C1 segment of cervical spinal cord (tissue), 14 donors: ENCODE data around the gene EN2.

Source experiments
- DNase-seq, 14 donors: peaks; one replicate each; lab custom pipeline; 2025; lab: John Stamatoyannopoulos, UW

The EN2 gene

DNA sequence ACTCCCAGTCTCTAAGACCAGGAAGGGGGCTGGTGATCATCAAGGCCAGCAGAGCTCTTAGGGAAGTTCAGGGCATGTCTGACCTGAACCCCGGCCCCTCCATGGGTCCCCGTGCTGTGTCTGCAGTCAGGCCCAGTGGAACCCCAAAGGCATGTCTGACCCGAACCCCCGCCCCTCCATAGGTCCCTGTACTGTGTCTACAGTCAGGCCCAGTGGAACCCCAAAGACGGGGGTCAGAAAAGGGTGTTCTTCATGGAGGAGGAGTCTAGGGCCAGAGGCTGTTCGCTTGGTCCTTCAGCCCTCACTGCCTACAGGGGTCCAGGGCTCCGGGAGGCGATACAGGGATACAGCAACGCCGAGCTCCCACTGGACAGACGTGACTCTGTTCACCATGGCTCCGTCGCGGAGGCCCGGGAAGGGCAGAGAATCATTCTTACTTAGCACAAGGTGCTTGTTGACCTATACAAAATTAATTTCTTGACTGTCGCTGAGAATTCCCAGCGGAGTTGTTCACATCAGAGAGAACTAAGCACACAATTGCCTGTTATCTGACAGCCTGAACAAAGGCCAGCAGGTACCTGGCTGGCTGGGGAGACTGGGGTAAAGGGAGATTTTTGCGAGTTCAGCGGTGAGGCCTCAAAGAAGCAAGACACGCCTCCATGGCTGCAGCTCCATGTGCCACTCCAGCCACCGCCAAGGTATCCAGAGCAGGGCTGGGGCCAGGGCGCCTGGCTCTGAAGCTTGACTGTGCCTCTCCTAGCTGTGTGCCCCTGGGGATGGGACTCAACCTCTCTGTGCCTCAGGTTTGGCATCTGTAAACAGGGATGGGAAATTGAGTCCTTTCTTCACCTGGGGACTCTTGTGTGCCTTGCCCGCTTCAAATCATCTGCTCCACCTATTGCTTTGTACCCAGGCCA lies 26.8 kb downstream of the EN2 start:
- no peak for DNase-seq

- no peak for DNase-seq
Measured at GRCh38 chr7:155486783-155487508, 29.0 kb downstream of the EN2 start.

- DNase-seq, result no peak
Measured at GRCh38 chr7:155487509-155488482, 29.9 kb downstream of the EN2 start.

- no peak for DNase-seq
Measured at GRCh38 chr7:155488483-155489127, 30.7 kb downstream of the EN2 start.

DNA sequence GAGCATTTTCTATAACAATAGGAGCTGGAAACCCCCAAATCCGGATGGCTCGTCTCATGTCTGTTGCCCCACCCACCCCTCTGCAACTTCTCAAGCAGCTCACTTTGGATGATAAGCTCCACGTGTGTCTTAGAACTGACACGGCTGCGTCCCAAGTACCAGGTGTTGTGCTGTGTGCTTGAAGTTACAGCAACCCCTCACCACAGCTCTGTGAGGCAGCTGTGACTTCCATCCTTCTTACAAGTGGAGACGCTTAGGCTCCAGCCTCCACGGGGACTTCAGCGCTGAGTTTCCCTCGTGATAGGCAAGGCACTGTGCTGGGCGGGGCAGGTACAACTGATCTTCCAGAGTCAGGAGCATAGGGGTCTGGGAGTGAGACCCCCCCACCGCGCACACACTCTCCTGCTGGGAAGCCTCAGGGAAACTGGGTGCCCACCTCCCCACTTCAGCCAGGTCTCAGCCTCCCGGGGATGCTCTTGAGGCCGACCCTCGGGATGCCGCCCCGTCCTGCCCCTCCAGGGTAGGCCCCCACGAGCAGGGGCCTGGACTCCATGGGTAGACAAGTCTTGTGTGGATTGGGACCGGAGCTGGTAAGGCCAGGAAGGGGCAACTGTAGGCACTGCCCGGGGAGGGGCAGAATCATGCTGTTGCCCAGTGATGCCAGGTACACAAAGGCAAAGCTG lies 31.4 kb downstream of the EN2 start:
- no peak for DNase-seq

GRCh38 chr7:155489862-155490696 lies 32.1 kb downstream of the EN2 start:
- peak in 1 of 14 donors; percentile 71 for DNase-seq

- peak in 7 of 14 donors; percentile 11 to 75 (median 25) for DNase-seq
Measured at GRCh38 chr7:155490697-155491628, 33.0 kb downstream of the EN2 start.

DNA sequence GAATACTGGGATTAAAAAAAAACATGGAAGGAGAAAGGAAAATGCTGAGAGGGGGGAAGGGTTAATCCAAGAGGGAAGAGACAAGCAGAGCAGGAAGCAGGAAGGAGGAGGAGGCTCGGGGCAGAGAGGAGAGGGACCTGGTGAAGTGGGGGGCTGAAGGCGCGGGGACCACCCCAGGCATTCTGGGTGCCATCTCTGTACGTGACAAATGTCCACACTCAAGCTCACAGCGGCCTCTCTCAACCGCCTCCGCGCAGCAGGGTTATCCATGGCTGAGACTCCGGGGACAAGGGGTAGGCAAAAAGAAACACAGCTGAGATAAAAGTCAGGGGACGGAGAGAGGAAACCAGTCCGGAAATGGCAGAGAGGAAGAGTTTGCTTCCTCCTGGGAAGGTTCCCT lies 33.9 kb downstream of the EN2 start:
- DNase-seq, result peak in 1 of 14 donors; percentile 21

- DNase-seq, result no peak
Measured at GRCh38 chr7:155493744-155494538, 36.0 kb downstream of the EN2 start.

GRCh38 chr7:155494551-155494950 lies 36.6 kb downstream of the EN2 start:
- DNase-seq, result no peak

- no peak for DNase-seq
Measured at GRCh38 chr7:155495440-155496248, 37.7 kb downstream of the EN2 start.

DNA sequence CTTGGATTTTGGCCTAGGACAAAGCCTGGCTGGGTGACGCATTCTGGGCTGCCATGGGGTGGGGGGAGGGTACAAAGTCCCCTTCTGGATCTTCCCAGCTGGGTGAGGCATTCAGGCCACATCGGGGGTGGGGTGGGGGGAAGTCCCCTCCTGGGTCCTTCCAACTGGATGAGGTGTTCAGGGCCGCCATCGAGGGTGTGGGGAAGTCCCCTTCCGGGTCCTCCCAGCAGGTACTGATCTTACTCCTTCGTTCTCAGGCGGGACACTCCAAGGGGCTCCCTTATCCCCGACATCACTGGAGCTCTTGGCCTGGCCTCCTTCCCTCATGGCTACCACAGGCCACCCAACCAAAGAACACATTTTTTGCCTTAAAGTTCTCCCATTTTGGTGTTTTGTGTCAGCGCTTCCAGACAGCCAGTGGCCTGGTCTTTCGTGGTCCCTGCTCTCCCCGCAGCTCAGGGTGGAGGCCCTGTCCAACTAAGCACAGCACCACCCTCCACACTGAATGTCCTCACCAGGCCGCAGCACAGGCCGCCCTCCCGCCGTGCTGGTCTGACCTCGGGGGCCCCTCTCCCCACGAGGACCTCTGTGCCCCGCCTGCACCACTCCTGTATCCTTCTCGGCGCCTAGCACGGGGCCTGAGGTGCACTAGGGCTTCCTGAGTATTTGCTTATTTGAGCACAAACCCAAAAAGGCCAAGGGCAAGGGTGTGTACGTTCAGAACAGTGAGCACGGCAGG lies 38.5 kb downstream of the EN2 start:
- DNase-seq, result no peak

DNA sequence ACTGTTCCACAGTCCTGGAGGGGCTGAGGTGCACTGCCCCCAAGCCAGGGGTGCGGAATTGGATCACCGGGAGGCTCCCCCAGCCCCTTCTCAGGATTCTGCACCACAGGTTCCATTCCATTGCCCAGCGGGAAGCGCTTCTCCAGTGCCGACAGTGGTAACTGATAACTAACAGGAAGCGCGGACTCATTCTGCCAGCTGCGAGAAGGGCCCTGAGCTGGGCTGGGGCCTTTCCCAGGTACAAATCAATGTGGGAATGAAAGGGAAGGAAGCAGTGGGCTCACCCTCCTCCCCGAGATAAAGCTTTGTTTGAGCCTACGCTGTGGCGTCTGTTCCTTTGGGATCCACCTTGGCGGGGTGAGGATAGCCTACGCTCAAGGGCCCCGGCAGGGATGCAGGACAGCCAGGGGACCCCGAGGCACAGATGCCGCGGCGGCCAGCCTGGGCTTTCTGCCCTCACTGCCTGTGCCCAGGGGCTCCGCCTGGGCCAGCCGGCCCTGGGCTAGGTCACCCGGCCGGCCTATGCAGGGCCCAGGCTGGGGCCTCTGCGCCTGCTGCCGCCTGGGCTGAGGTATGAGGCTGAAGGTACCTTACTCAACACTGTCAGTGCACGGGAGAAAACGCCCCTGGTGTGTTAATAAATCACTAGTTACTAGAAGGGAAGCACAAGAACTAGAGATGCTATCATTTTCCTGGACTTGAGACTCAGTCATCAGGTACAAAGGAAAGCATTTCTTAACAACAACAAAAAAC lies 39.4 kb downstream of the EN2 start:
- DNase-seq, result peak in 1 of 14 donors; percentile 39

DNA sequence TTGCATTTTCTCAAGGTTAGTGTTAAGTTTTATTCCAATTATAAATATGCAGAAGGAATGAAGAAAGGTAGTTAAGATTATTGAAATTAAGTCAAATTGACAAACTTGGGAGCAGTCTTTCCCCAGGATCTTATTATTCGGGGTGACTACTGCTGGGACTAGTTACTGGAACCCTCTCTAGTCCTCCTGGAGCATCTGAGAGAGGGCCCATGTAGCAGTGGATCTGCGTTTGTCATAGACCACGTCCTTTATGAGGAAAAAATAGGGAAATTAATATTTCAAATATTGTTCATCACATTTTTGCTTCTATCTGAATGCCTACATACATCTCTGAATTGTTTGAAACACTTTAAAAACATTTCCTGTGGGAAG lies 47.5 kb downstream of the EN2 start:
- DNase-seq, result peak in 1 of 14 donors; percentile 49

- peak in 1 of 14 donors; percentile 76 for DNase-seq
Measured at GRCh38 chr7:155506854-155507337, 49.0 kb downstream of the EN2 start.
